ENCODE results near the gene INTS11. TPM values are rescaled to one million over a fixed set of nuclear protein-coding genes. Genes with fewer than 3 reads are reported as not detected.
A peak's percentile ranks its signal among the peaks of the same experiment; 100 is the strongest.

Gene INTS11
- total RNA-seq, 1 experiment from 2014 or later, result 139 TPM

GRCh38 chr1:1274299-1274930, 50.0 kb downstream of the INTS11 start:
- no peak overlapping the region for H3T11ph ChIP-seq (ENCODE audit: low read length)
- no peak overlapping the region; a peak in 1 of 7 replicates for H3K27ac Mint-ChIP-seq

More at GRCh38 chr1:1274299-1274930, 50.0 kb downstream of the INTS11 start:
- H2AFZ ChIP-seq (ENCODE audit: low read length), result no peak overlapping the region
- no peak overlapping the region for H3K56ac ChIP-seq (ENCODE audit: insufficient read length, low read depth, low read length)
- H4K20me1 ChIP-seq (ENCODE audit: control insufficient read depth, insufficient read depth, insufficient read length), result peaks cover 2% of the 10 kb centered on the region
- H4K5ac ChIP-seq (ENCODE audit: insufficient read length, low read depth, low read length), result no peak overlapping the region
- H4K91ac ChIP-seq (ENCODE audit: insufficient read length, low read depth, low read length), result no peak overlapping the region
- H3K18ac ChIP-seq (ENCODE audit: insufficient read length, low read depth, low read length), result no peak overlapping the region
- no peaks in the 10 kb centered on the region for H3K27me3 ChIP-seq (ENCODE audit: insufficient read depth, low read length)
- TF ChIP-seq, protein P1, sequence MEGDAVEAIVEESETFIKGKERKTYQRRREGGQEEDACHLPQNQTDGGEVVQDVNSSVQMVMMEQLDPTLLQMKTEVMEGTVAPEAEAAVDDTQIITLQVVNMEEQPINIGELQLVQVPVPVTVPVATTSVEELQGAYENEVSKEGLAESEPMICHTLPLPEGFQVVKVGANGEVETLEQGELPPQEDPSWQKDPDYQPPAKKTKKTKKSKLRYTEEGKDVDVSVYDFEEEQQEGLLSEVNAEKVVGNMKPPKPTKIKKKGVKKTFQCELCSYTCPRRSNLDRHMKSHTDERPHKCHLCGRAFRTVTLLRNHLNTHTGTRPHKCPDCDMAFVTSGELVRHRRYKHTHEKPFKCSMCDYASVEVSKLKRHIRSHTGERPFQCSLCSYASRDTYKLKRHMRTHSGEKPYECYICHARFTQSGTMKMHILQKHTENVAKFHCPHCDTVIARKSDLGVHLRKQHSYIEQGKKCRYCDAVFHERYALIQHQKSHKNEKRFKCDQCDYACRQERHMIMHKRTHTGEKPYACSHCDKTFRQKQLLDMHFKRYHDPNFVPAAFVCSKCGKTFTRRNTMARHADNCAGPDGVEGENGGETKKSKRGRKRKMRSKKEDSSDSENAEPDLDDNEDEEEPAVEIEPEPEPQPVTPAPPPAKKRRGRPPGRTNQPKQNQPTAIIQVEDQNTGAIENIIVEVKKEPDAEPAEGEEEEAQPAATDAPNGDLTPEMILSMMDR (conservative IDR thresholded peaks at IDR 0.05), result no peak
- H3K79me1 ChIP-seq (ENCODE audit: insufficient read depth, low read depth, low read length, poor library complexity, severe bottlenecking), result peaks cover 21% of the 10 kb centered on the region
- Mint-ChIP-seq H3K4me3 (peak overlapping the region; percentile 58 to 78), H3K36me3 (ENCODE audit: insufficient read depth in 1 of 3, low read depth in 3 of 3) (peaks cover 11 to 29% (median 24%) of the 10 kb centered on the region in 3 experiments; a peak in 6 of 7 replicates), H3K9me3 (no peaks in the 10 kb centered on the region; a peak in 1 of 5 replicates), H3K4me1 (peaks cover 28 to 32% of the 10 kb centered on the region in 2 experiments), H3K27me3 (ENCODE audit: low read depth) (peaks cover 4% of the 10 kb centered on the region; the same call in 1 of the 2 replicates)
- peaks cover 5% of the 10 kb centered on the region; the same call in 1 of the 2 replicates for H3K4me1 ChIP-seq (ENCODE audit: insufficient read depth, low read length)
- H3K23ac ChIP-seq (ENCODE audit: insufficient read length, low read depth, low read length), result no peak overlapping the region
- H3K27ac ChIP-seq (ENCODE audit: insufficient read length, low read depth, low read length), result no peak overlapping the region
- H3K9me3 ChIP-seq (ENCODE audit: control insufficient read depth, low read depth, low read length), result no peaks in the 10 kb centered on the region
- no peak for DNase-seq
- H3K14ac ChIP-seq (ENCODE audit: insufficient read depth, low read length), result no peak overlapping the region
- H2BK12ac ChIP-seq (ENCODE audit: insufficient read length, low read depth, low read length), result no peak overlapping the region
- no peak overlapping the region for H4K8ac ChIP-seq (replicated peaks; ENCODE audit: insufficient read length, low read depth, low read length)
- no peak overlapping the region for H2BK15ac ChIP-seq (ENCODE audit: low read depth, low read length)
- H3K4me2 ChIP-seq (ENCODE audit: insufficient read depth, insufficient read length, low read length), result peak overlapping the region; percentile 20
- H2BK120ac ChIP-seq (ENCODE audit: low read depth, low read length, poor library complexity, severe bottlenecking), result no peak overlapping the region
- H3K79me2 ChIP-seq (ENCODE audit: insufficient read depth, low read length), result peaks cover 25% of the 10 kb centered on the region; the same call in 1 of the 2 replicates
- H3K4ac ChIP-seq (ENCODE audit: low read depth, low read length), result no peak overlapping the region
- H3K9ac ChIP-seq (ENCODE audit: extremely low read depth, insufficient read length, low read length), result no peak overlapping the region
- WGBS (ENCODE audit: extremely low coverage, insufficient read length, low lambda C conversion rate), result no CpG with 5 or more reads among the region's 31 CpGs
- H2BK20ac ChIP-seq (ENCODE audit: low read depth, low read length, poor library complexity, severe bottlenecking), result no peak overlapping the region
- H2AK5ac ChIP-seq (ENCODE audit: insufficient read length, low read length), result no peak overlapping the region
- no peak overlapping the region for H2BK5ac ChIP-seq (ENCODE audit: insufficient read length, low read length)
- H3K23me2 ChIP-seq (ENCODE audit: insufficient read length, low read depth, low read length, poor library complexity, severe bottlenecking), result peaks cover 14% of the 10 kb centered on the region
